Uterus (tissue), 4 donors: ENCODE results near the gene EXOC6. TPM values are rescaled to one million over a fixed set of nuclear protein-coding genes. Genes with fewer than 3 reads are reported as not detected.

ENCODE experiments used
- DNase-seq, 2 donors: peaks; one replicate each; pipeline ENCODE4 v3.0.0-alpha.2; 2019 to 2020
- H3K27ac ChIP-seq, 2 donors: fragments of 200-600 bp; sonication (generic); 1 replicate in 1 of 2; 2 replicates in 1 of 2; pipeline ENCODE4 v1.5.1; 2016 to 2018
- H3K27me3 ChIP-seq, 2 donors: fragments of 200-600 bp; sonication (generic); one replicate each; pipeline ENCODE4 v1.5.1; 2018 to 2019; ENCODE audit warnings: control low read depth in 1 of 2
- H3K36me3 ChIP-seq, 2 donors: fragments of 200-600 bp; sonication (generic); one replicate each; pipeline ENCODE4 v1.5.1; 2019; ENCODE audit warnings: control low read depth in 1 of 2
- H3K4me1 ChIP-seq, 2 donors: fragments of 200-600 bp; sonication (generic); one replicate each; pipeline ENCODE4 v1.5.1; 2018 to 2019; ENCODE audit warnings: control low read depth in 1 of 2
- H3K4me3 ChIP-seq, 2 donors: fragments of 200-600 bp; sonication (generic); 1 replicate in 1 of 2; 2 replicates in 1 of 2; pipeline ENCODE4 v1.5.1; 2018 to 2019; ENCODE audit warnings: mild to moderate bottlenecking in 1 of 2
- H3K9me3 ChIP-seq, 2 donors: fragments of 200-600 bp; sonication (generic); one replicate each; pipeline ENCODE4 v1.5.1; 2019; ENCODE audit warnings: control low read depth in 1 of 2
- POLR2A ChIP-seq, 2 donors: fragments of 450-650 bp; IDR thresholded peaks; one replicate each; pipeline ENCODE4 v1.6.1; 2016; ENCODE audit warnings: antibody characterized with exemption in 2 of 2, mild to moderate bottlenecking in 1 of 2, moderate library complexity in 1 of 2
- intact Hi-C: fragments of 100-400 bp; cut with DNase I; formaldehyde crosslinking; loops from one replicate; pipeline ENCODE4 v1.15.1; 2023; ENCODE audit warnings: low total_unique reads
- total RNA-seq, 4 donors: library from RNA; depleted of rRNA in 3 of 4; stranded (reverse); fragments of >200 nt in 3 of 4; gene quantifications; one replicate each; pipeline versions ENCODE4 v1.1.0 to v1.2.4, GENCODE V29; 2014 to 2023
- TF ChIP-seq, protein P1 (sequence below), 4 experiments: fragments of 200-600 bp in 2 of 4; fragments of 450-650 bp in 2 of 4; sonication (generic) in 2 of 4; IDR thresholded peaks; one replicate each; pipeline ENCODE4 v1.5.1; 2016 to 2019; ENCODE audit warnings: antibody characterized with exemption in 4 of 4, mild to moderate bottlenecking in 2 of 4, moderate library complexity in 1 of 4
- donor health status: DM: yes; HTN: yes; CAD: no.

Gene EXOC6
- total RNA-seq, 4 donors from 2014 or later: 4.9 to 35.4 (median 20.2) TPM

DNA sequence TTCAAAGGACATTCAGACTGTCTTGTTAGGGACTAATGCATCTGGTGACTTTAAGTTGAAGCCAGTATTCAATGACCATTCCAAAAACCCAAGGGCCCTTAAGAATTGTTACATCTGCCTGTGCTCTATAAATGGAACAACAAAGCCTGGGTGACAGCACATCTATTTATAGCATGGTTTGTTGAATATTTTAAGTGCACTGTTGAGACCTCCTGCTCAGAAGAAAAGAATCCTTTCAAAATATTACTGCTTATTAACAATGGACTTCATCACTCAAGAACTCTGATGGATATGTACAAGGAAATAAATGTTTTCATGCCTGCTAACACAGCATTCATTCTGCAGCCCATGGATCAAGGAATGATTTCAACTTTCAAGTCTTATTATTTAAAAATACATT lies 179.2 kb downstream of the EXOC6 start:
- no peak for DNase-seq
- Histone ChIP-seq H3K27me3 (no peaks in the 10 kb centered on the region), H3K27ac (no peak overlapping the region), H3K4me3 (no peak overlapping the region), H3K36me3 (no peaks in the 10 kb centered on the region), H3K4me1 (no peaks in the 10 kb centered on the region), H3K9me3 (no peaks in the 10 kb centered on the region)
- intact Hi-C loops: no loop called here
- no peak for TF ChIP-seq POLR2A (IDR thresholded peaks at IDR 0.05)

DNA sequence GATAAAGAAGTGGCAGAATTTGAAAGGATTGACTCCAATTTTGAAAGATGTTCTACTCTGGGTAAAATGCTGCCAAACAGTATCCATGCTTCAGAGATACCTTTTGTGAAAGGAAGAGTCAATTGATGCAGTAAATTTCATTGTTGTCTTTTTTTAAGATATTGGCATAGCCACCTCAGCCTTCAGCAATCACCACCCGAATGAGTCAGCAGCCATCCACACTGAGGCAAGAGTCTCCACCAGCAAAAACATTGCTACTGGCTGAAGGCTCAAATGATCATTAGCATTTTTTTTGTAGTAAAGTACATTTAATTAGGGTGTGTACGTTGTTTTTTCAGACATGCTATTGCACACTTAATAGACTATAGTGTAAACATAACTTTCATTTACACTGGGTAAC lies 180.6 kb downstream of the EXOC6 start:
- Histone ChIP-seq H3K4me3 (no peak overlapping the region), H3K36me3 (no peaks in the 10 kb centered on the region), H3K4me1 (no peaks in the 10 kb centered on the region), H3K27ac (no peak overlapping the region), H3K9me3 (no peaks in the 10 kb centered on the region), H3K27me3 (no peaks in the 10 kb centered on the region)
- TF ChIP-seq, protein P1, sequence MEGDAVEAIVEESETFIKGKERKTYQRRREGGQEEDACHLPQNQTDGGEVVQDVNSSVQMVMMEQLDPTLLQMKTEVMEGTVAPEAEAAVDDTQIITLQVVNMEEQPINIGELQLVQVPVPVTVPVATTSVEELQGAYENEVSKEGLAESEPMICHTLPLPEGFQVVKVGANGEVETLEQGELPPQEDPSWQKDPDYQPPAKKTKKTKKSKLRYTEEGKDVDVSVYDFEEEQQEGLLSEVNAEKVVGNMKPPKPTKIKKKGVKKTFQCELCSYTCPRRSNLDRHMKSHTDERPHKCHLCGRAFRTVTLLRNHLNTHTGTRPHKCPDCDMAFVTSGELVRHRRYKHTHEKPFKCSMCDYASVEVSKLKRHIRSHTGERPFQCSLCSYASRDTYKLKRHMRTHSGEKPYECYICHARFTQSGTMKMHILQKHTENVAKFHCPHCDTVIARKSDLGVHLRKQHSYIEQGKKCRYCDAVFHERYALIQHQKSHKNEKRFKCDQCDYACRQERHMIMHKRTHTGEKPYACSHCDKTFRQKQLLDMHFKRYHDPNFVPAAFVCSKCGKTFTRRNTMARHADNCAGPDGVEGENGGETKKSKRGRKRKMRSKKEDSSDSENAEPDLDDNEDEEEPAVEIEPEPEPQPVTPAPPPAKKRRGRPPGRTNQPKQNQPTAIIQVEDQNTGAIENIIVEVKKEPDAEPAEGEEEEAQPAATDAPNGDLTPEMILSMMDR (IDR thresholded peaks at IDR 0.05): no peak
- TF ChIP-seq POLR2A (IDR thresholded peaks at IDR 0.05): no peak
- DNase-seq: no peak
- intact Hi-C loops: no loop called here

DNA sequence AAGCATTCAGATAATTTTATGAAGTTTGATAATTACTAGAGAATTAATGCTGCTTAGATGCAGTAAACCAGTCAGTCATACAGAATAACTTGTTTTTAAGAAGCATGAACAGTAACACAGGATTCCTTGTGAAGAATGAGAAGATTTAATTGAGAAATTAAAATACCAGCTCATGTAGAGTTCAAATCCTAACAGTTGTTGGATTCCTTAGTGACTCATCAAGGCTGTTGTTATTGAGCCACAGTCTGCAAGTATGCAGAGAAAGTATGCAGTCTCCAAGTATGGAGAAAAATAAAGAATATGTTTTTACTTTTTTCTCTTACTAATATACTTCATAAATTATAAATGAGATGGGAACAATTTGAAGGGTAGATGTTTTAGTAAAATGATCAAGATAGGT lies 182.1 kb downstream of the EXOC6 start:
- H3K9me3 ChIP-seq: no peaks in the 10 kb centered on the region
- H3K27ac ChIP-seq: peak overlapping the region; percentile 15 to 63
- H3K4me1 ChIP-seq: peaks cover 0 to 3% of the 10 kb centered on the region in 2 donors
- TF ChIP-seq, protein P1 (IDR thresholded peaks at IDR 0.05): no peak
- no peak for TF ChIP-seq POLR2A (IDR thresholded peaks at IDR 0.05)
- no peaks in the 10 kb centered on the region for H3K27me3 ChIP-seq
- no peaks in the 10 kb centered on the region for H3K36me3 ChIP-seq
- H3K4me3 ChIP-seq: no peak overlapping the region
- no peak for DNase-seq
- intact Hi-C loops: no loop called here

DNA sequence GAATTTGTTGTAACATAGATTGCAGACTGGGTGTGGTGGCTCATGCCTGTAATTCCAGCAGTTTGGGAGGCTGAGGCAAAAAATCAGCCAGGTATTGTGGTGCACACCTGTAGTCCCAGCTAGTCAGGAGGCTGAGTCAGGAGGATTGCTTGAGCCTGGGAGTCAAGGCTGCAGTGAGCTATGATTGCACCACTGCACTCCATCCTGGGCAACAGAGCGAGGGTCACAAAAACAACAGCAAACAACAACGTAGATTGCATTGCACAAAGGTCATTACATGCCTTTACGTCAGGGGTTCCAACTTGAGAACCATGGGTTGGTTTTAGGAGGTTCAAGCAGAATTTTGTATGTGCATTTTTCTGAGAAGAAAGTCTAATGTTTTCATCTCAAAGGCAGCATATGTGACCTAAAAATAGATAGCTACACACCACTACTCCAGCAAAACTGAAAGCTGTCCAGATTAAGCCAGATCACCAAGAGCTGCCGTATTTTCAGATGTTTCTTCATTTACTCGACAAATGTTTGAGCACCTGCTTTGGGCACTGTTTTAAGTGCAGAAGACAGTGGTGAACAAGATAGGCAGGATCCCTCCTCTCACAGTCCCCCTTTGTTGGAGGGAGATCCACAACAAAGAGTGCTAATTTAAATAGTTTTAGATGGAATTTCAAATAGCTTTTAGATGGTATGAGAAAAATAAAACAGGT lies 183.9 kb downstream of the EXOC6 start:
- H3K27me3 ChIP-seq: no peaks in the 10 kb centered on the region
- intact Hi-C loops: no loop called here
- H3K9me3 ChIP-seq: no peaks in the 10 kb centered on the region
- no peak for DNase-seq
- peaks cover 0 to 3% of the 10 kb centered on the region in 2 donors for H3K4me1 ChIP-seq
- TF ChIP-seq, protein P1 (IDR thresholded peaks at IDR 0.05): no peak
- no peak for TF ChIP-seq POLR2A (IDR thresholded peaks at IDR 0.05)
- no peaks in the 10 kb centered on the region for H3K36me3 ChIP-seq
- no peak overlapping the region for H3K4me3 ChIP-seq
- no peak overlapping the region for H3K27ac ChIP-seq

DNA sequence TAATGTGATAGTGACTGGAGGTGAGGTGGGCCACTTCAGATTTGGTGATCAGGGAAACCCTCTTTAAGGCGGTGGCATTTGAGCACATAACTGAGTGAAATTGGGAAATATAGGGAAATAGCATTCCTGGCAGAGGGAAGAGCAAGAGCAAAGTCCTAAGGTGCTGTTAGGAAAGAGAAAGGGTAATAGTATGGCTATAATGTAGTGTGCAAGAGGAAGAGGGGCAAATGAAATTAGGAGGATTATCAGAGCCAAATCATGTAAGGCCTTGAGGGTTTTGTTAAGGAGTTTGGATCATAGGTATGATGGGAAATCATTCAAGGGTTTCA lies 184.5 kb downstream of the EXOC6 start:
- TF ChIP-seq POLR2A (IDR thresholded peaks at IDR 0.05): no peak
- TF ChIP-seq, protein P1 (IDR thresholded peaks at IDR 0.05): no peak
- H3K36me3 ChIP-seq: no peaks in the 10 kb centered on the region
- H3K27me3 ChIP-seq: no peaks in the 10 kb centered on the region
- H3K4me3 ChIP-seq: no peak overlapping the region
- H3K4me1 ChIP-seq: peaks cover 0 to 3% of the 10 kb centered on the region in 2 donors
- H3K27ac ChIP-seq: no peak overlapping the region
- intact Hi-C loops: no loop called here
- no peak for DNase-seq
- H3K9me3 ChIP-seq: no peaks in the 10 kb centered on the region

GRCh38 chr10:93034426-93034825 lies 186.1 kb downstream of the EXOC6 start:
- intact Hi-C loops: no loop called here
- H3K27me3 ChIP-seq: no peaks in the 10 kb centered on the region
- H3K36me3 ChIP-seq: no peaks in the 10 kb centered on the region
- no peak overlapping the region for H3K27ac ChIP-seq
- H3K4me3 ChIP-seq: no peak overlapping the region
- H3K9me3 ChIP-seq: no peaks in the 10 kb centered on the region
- TF ChIP-seq, protein P1 (IDR thresholded peaks at IDR 0.05): no peak
- TF ChIP-seq POLR2A (IDR thresholded peaks at IDR 0.05): no peak
- H3K4me1 ChIP-seq: peaks cover 0 to 3% of the 10 kb centered on the region in 2 donors
- DNase-seq: no peak
